Liver (tissue), 9 donors: ENCODE measurements around the gene IQSEC1. TPM values are rescaled to one million over a fixed set of nuclear protein-coding genes. Genes with fewer than 3 reads are reported as not detected.

Experiments
- DNase-seq: peaks from one replicate; pipeline ENCODE4 v3.0.0-alpha.2; 2017; ENCODE audit warnings: low spot score
- H3K27ac ChIP-seq, 2 donors: one replicate each; pipeline ENCODE4 v1.7.0; 2013; ENCODE audit warnings: inconsistent platforms in 2 of 2, low read length in 2 of 2, control low read depth in 1 of 2, low read depth in 1 of 2, mild to moderate bottlenecking in 1 of 2
- H3K27me3 ChIP-seq, 4 donors: one replicate each; pipeline versions ENCODE4 v1.6.1 to v1.7.0; 2013; ENCODE audit warnings: low read length in 3 of 4, inconsistent platforms in 1 of 4, mild to moderate bottlenecking in 1 of 4, moderate library complexity in 1 of 4; ENCODE audit not compliant: control insufficient read depth in 4 of 4, insufficient read depth in 4 of 4
- H3K36me3 ChIP-seq, 4 donors: one replicate each; pipeline versions ENCODE4 v1.6.1 to v1.7.0; 2013; ENCODE audit warnings: low read length in 3 of 4, mild to moderate bottlenecking in 3 of 4, low read depth in 1 of 4, moderate library complexity in 1 of 4; ENCODE audit not compliant: control insufficient read depth in 4 of 4, insufficient read depth in 3 of 4
- H3K4me1 ChIP-seq, 4 donors: one replicate each; pipeline versions ENCODE4 v1.6.1 to v1.7.0; 2013; ENCODE audit warnings: low read length in 3 of 4, mild to moderate bottlenecking in 3 of 4, moderate library complexity in 1 of 4; ENCODE audit not compliant: control insufficient read depth in 4 of 4, insufficient read depth in 4 of 4
- H3K4me3 ChIP-seq, 3 donors: one replicate each; pipeline versions ENCODE4 v1.6.1 to v1.7.0; 2013; ENCODE audit warnings: low read length in 3 of 3, control low read depth in 1 of 3, low read depth in 1 of 3, mild to moderate bottlenecking in 1 of 3
- H3K9ac ChIP-seq, 2 donors: one replicate each; pipeline ENCODE4 v1.7.0; 2013; ENCODE audit warnings: low read length in 2 of 2, mild to moderate bottlenecking in 2 of 2, moderate library complexity in 2 of 2, control low read depth in 1 of 2, low read depth in 1 of 2
- H3K9me3 ChIP-seq, 4 donors: one replicate each; pipeline versions ENCODE4 v1.6.1 to v1.7.0; 2013; ENCODE audit warnings: low read length in 3 of 4; ENCODE audit not compliant: control insufficient read depth in 4 of 4
- ATF3 ChIP-seq: IDR thresholded peaks from 2 replicates; pipeline ENCODE4 v1.6.1; 2016; ENCODE audit warnings: antibody characterized with exemption
- CTCF ChIP-seq: fragments of 150-350 bp; IDR thresholded peaks from 2 replicates; pipeline ENCODE4 v1.5.1; 2017; ENCODE audit warnings: improper control_type of control experiment, low read depth, low read length; ENCODE audit not compliant: missing input control
- EGR1 ChIP-seq, 2 donors: IDR thresholded peaks; 2 replicates each; pipeline ENCODE4 v1.6.1; 2016 to 2018; ENCODE audit warnings: antibody characterized with exemption in 2 of 2, low read depth in 2 of 2
- FOXA1 ChIP-seq: IDR thresholded peaks from 2 replicates; pipeline ENCODE4 v1.6.1; 2016; ENCODE audit warnings: antibody characterized with exemption
- FOXA2 ChIP-seq: IDR thresholded peaks from 2 replicates; pipeline ENCODE4 v1.6.1; 2016; ENCODE audit warnings: antibody characterized with exemption
- GABPA ChIP-seq, 2 donors: IDR thresholded peaks in 1 of 2; conservative IDR thresholded peaks in 1 of 2; 2 replicates each; pipeline ENCODE4 v1.6.1; 2016; ENCODE audit warnings: antibody characterized with exemption in 2 of 2, mild to moderate bottlenecking in 1 of 2, moderate library complexity in 1 of 2
- HNF4A ChIP-seq, 2 donors: conservative IDR thresholded peaks; 2 replicates each; pipeline ENCODE4 v1.6.1; 2016; ENCODE audit warnings: antibody characterized with exemption in 2 of 2, mild to moderate bottlenecking in 2 of 2
- HNF4G ChIP-seq: IDR thresholded peaks from 2 replicates; pipeline ENCODE4 v1.6.1; 2016; ENCODE audit warnings: antibody characterized with exemption
- JUND ChIP-seq, 2 donors: IDR thresholded peaks; 2 replicates each; pipeline ENCODE4 v1.6.1; 2016; ENCODE audit warnings: antibody characterized with exemption in 2 of 2
- MAX ChIP-seq: IDR thresholded peaks from 2 replicates; pipeline ENCODE4 v1.6.1; 2016; ENCODE audit warnings: antibody characterized with exemption
- NR2F2 ChIP-seq: IDR thresholded peaks from 2 replicates; pipeline ENCODE4 v1.6.1; 2016; ENCODE audit warnings: antibody characterized with exemption
- RAD21 ChIP-seq, 2 donors: IDR thresholded peaks; 2 replicates each; pipeline ENCODE4 v1.6.1; 2016; ENCODE audit warnings: antibody characterized with exemption in 2 of 2, mild to moderate bottlenecking in 2 of 2
- REST ChIP-seq: IDR thresholded peaks from 2 replicates; pipeline ENCODE4 v1.6.1; 2016; ENCODE audit warnings: antibody characterized with exemption, mild to moderate bottlenecking
- RXRA ChIP-seq, 2 donors: IDR thresholded peaks; 2 replicates each; pipeline ENCODE4 v1.6.1; 2017 to 2018; ENCODE audit warnings: antibody characterized with exemption in 2 of 2, mild to moderate bottlenecking in 1 of 2
- SP1 ChIP-seq: IDR thresholded peaks from 2 replicates; pipeline ENCODE4 v1.6.1; 2018; ENCODE audit warnings: antibody characterized with exemption, mild to moderate bottlenecking
- TAF1 ChIP-seq: conservative IDR thresholded peaks from 2 replicates; pipeline ENCODE4 v1.6.1; 2016; ENCODE audit warnings: antibody characterized with exemption, mild to moderate bottlenecking
- YY1 ChIP-seq: IDR thresholded peaks from 2 replicates; pipeline ENCODE4 v1.6.1; 2016; ENCODE audit warnings: antibody characterized with exemption, mild to moderate bottlenecking
- ZBTB33 ChIP-seq: IDR thresholded peaks from 2 replicates; pipeline ENCODE4 v1.6.1; 2016; ENCODE audit warnings: antibody characterized with exemption
- WGBS: extraction: QIAGEN DNeasy Blood & Tissue Kit; methylation state at CpG from one replicate; pipeline ENCODE4 v1.1.7; 2013; 5-methylcytosine and 5-hydroxymethylcytosine counted together
- polyA plus RNA-seq, 2 donors: library from polyadenylated mRNA; stranded (reverse) in 1 of 2; unstranded in 1 of 2; fragments of 200-250 nt in 1 of 2; fragments of >200 nt in 1 of 2; fragmentation: Nextera tagmentation in 1 of 2; extraction: Ambion mirVana in 1 of 2; gene quantifications; one replicate each; pipeline versions ENCODE4 v1.2.1 to v1.2.3, GENCODE V29; 2013 to 2015
- total RNA-seq, 2 donors: library from RNA; depleted of rRNA; stranded (reverse); fragments of >200 nt; gene quantifications; one replicate each; pipeline ENCODE4 v1.2.3, GENCODE V29; 2014
- donor health status: healthy.
- donor health status: healthy.
- donor health status: healthy.
- donor health status: healthy.
- donor health status: healthy.

The IQSEC1 gene
- total and polyA plus RNA-seq, 4 donors = 12.7 to 56.0 (median 36.2) TPM

GRCh38 chr3:12994607-12995388 lies 78.4 kb downstream of the IQSEC1 start:
- under 1% methylated on average over 58 of the region's 58 CpGs for WGBS
- Histone ChIP-seq H3K36me3 (no peaks in the 10 kb centered on the region), H3K4me1 (peaks cover 0 to 23% (median 15%) of the 10 kb centered on the region in 4 donors), H3K27ac (peak overlapping the region; percentile 39 to 71), H3K9ac (peak overlapping the region; percentile 44 to 56), H3K9me3 (no peaks in the 10 kb centered on the region), H3K27me3 (no peaks in the 10 kb centered on the region), H3K4me3 (peak overlapping the region; percentile 36 to 81 (median 74))
- DNase-seq = peak; percentile 92
- TF ChIP-seq MAX = no peak
- TF ChIP-seq YY1 = peak; percentile 71
- no peak for TF ChIP-seq SP1
- peak in 1 of 2 donors; percentile 13 for TF ChIP-seq RXRA (IDR thresholded peaks at IDR 0.05)
- peak in 1 of 2 donors; percentile 74 for TF ChIP-seq GABPA (IDR thresholded peaks at IDR 0.05 in 1 of 2, conservative IDR thresholded peaks at IDR 0.05 in 1 of 2)
- no peak for TF ChIP-seq TAF1
- no peak for TF ChIP-seq HNF4G
- peak; percentile 32 for TF ChIP-seq NR2F2
- peak; percentile 83 for TF ChIP-seq CTCF
- no peak for TF ChIP-seq JUND (IDR thresholded peaks at IDR 0.05)
- no peak for TF ChIP-seq FOXA2
- no peak for TF ChIP-seq EGR1 (IDR thresholded peaks at IDR 0.05; ENCODE audit: low read depth in 2 of 2)
- no peak for TF ChIP-seq REST
- TF ChIP-seq HNF4A (conservative IDR thresholded peaks at IDR 0.05) = no peak
- no peak for TF ChIP-seq ATF3
- TF ChIP-seq ZBTB33 = no peak
- TF ChIP-seq FOXA1 = no peak
- TF ChIP-seq RAD21 (IDR thresholded peaks at IDR 0.05) = peak; percentile 72 to 84
